Islet precursor cell (in vitro differentiated cells): ENCODE results near the gene TMEM52.

Experiments
- DNase-seq: peaks from one replicate; pipeline ENCODE4 v3.0.0-alpha.2; 2018

The TMEM52 gene

GRCh38 chr1:1914101-1914970 lies 4.7 kb downstream of the TMEM52 start:
- DNase-seq = peak; percentile 67

- DNase-seq = peak; percentile 43
These were observed 7.6 kb downstream of the TMEM52 start for GRCh38 chr1:1911350-1912041.

- DNase-seq = peak; percentile 48
These were observed 8.3 kb downstream of the TMEM52 start for GRCh38 chr1:1910651-1911331.

GRCh38 chr1:1910033-1910465 lies 9.0 kb downstream of the TMEM52 start:
- peak; percentile 48 for DNase-seq

GRCh38 chr1:1908506-1908791 lies 10.6 kb downstream of the TMEM52 start:
- no peak for DNase-seq

GRCh38 chr1:1907098-1907736 lies 11.9 kb downstream of the TMEM52 start:
- DNase-seq = peak; percentile 62

GRCh38 chr1:1906185-1907097 lies 12.6 kb downstream of the TMEM52 start:
- DNase-seq = peak; percentile 95

- no peak for DNase-seq
These were observed 15.9 kb downstream of the TMEM52 start for GRCh38 chr1:1903224-1903623.

GRCh38 chr1:1901641-1902294 lies 17.3 kb downstream of the TMEM52 start:
- DNase-seq = peak; percentile 47

GRCh38 chr1:1900883-1901640 lies 18.0 kb downstream of the TMEM52 start:
- peak; percentile 52 for DNase-seq

- DNase-seq = no peak
These were observed 19.1 kb downstream of the TMEM52 start for GRCh38 chr1:1899967-1900327.

- DNase-seq = peak; percentile 66
These were observed 19.7 kb downstream of the TMEM52 start for GRCh38 chr1:1899266-1899966.

- DNase-seq = no peak
These were observed 20.7 kb downstream of the TMEM52 start for GRCh38 chr1:1898246-1898933.

- no peak for DNase-seq
These were observed 23.4 kb downstream of the TMEM52 start for GRCh38 chr1:1895456-1896336.

GRCh38 chr1:1895060-1895418 lies 24.0 kb downstream of the TMEM52 start:
- no peak for DNase-seq

GRCh38 chr1:1894354-1895059 lies 24.6 kb downstream of the TMEM52 start:
- DNase-seq = peak; percentile 56

GRCh38 chr1:1893997-1894353 lies 25.1 kb downstream of the TMEM52 start:
- no peak for DNase-seq
